Coronary artery (tissue), 2 donors: ENCODE data around the gene AATF.

Experiments used
- DNase-seq: peaks from one replicate; pipeline ENCODE4 v3.0.0-alpha.2; 2017; ENCODE audit warnings: low spot score
- H3K27ac ChIP-seq, 2 donors: fragments of 200-600 bp; sonication (generic); one replicate each; pipeline ENCODE4 v1.5.1; 2016 to 2019
- H3K4me3 ChIP-seq: fragments of 200-600 bp; sonication (generic); 2 replicates; pipeline ENCODE4 v1.5.1; 2016; ENCODE audit warnings: mild to moderate bottlenecking, moderate library complexity
- TF ChIP-seq, protein P1 (sequence below): fragments of 200-600 bp; sonication (generic); IDR thresholded peaks from one replicate; pipeline ENCODE4 v1.5.1; 2019; ENCODE audit warnings: antibody characterized with exemption

AATF gene

DNA sequence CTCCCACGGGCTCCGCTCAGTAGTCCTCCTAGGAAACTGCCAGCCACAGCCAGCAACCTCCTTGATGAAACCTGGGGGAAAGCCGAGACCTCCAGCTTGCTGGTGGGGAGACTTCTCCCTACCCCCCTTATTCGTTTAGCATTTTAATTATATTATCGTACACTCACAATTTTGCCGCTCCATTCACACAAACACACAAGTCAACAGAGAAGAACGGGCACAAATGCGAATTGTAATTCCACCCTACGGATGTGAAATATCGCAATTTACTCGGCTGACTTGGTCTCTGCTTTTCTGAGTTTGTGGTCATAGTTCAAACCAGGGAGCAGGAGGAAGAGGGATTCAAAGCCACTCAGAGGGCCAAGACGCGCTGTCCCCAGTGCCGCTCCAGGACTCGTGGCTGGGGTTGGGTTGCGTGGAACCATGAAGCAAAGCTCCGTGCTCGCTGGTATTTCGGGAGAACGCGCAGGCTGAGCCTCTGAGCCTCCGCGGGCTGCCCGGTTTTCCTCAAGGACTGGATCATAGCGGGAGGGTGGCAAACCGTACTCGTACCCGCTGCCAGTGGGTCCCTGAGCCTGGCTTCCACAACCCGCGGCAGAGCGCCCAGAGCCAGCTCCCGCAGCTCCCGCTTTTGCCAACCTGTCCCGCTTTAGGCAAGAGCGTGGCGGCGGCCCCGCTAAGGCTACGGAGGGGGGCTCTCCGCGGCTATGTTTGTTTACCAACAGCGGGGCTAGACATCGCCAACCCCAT is 9.5 kb upstream of the AATF start:
- Histone ChIP-seq H3K27ac (no peak overlapping the region), H3K4me3 (no peak overlapping the region)
- no peak for DNase-seq
- TF ChIP-seq, protein P1, sequence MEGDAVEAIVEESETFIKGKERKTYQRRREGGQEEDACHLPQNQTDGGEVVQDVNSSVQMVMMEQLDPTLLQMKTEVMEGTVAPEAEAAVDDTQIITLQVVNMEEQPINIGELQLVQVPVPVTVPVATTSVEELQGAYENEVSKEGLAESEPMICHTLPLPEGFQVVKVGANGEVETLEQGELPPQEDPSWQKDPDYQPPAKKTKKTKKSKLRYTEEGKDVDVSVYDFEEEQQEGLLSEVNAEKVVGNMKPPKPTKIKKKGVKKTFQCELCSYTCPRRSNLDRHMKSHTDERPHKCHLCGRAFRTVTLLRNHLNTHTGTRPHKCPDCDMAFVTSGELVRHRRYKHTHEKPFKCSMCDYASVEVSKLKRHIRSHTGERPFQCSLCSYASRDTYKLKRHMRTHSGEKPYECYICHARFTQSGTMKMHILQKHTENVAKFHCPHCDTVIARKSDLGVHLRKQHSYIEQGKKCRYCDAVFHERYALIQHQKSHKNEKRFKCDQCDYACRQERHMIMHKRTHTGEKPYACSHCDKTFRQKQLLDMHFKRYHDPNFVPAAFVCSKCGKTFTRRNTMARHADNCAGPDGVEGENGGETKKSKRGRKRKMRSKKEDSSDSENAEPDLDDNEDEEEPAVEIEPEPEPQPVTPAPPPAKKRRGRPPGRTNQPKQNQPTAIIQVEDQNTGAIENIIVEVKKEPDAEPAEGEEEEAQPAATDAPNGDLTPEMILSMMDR = no peak

DNA sequence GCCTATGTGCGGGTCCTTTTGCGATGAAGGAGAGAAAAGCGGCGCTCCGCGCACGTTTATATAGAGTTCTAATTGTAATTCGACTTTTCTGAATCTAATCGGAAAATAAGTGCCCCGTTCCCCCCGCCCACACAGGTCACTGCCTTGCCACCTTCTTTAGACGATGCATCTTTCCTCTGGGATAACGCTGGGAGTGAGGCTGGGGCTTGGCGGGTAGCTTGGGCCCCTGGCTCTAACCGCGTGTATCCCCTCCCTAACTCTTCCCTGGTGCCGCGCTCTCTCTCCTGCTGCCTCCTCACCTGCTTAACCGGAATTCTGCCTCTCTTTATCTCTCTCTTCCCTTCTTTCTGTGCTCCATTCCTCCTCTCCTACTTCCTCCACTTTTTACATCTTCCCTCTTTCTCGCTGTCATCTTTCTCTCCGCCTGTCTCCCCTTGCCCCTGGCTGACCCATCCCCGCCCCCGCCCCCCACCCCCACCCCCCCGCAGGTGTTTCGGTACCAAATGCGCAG is 8.9 kb upstream of the AATF start:
- no peak for DNase-seq
- no peak overlapping the region for H3K27ac ChIP-seq
- TF ChIP-seq, protein P1 = no peak

GRCh38 chr17:36940313-36941264 is 8.2 kb upstream of the AATF start:
- TF ChIP-seq, protein P1 = no peak
- no peak for DNase-seq
- no peak overlapping the region for H3K27ac ChIP-seq
- H3K4me3 ChIP-seq = no peak overlapping the region

More for the DNA sequence above, 8.9 kb upstream of the AATF start:
- no peak overlapping the region for H3K4me3 ChIP-seq

DNA sequence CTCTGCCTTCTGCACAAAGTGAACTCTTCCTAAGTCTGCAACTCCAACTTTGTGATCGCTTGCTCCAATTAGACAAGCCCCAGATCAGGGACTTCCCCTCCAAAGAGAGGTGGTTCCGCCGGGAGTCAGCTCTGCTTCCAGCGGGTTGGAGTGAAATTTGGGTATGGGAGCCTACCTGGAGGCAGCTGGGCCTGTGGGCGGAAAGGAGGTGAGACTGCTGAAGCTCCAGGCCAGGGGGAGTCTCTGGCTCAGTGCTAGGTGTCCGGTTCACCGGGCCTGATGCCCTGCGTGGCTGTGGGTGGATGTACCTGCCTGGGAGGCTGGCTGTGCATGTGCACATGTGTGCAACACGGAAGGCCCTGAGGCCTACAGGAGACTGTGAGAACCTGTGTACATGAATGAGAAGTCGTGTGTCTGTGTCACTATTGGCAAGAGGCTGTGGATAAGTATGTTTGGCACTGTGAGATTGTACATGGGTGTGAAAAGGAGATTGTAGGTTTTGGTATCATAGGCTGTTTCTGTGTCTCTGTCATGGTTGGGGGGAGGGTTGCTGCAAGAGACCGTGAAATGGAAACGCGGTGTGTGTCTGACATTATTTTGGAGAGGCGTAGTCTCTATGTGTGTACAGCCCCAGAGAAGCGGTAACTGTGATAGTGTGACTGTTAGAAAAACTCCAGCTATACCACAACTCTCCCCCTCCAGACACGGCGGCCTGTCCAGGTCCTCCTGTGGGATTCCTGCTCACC is 7.3 kb upstream of the AATF start:
- Histone ChIP-seq H3K27ac (no peak overlapping the region), H3K4me3 (peak overlapping the region; percentile 49)
- TF ChIP-seq, protein P1 = no peak
- no peak for DNase-seq

- peak overlapping the region; percentile 49 for H3K4me3 ChIP-seq
- DNase-seq = no peak
- H3K27ac ChIP-seq = no peak overlapping the region
- TF ChIP-seq, protein P1 = no peak
Measured at GRCh38 chr17:36942019-36942599, 6.6 kb upstream of the AATF start.

DNA sequence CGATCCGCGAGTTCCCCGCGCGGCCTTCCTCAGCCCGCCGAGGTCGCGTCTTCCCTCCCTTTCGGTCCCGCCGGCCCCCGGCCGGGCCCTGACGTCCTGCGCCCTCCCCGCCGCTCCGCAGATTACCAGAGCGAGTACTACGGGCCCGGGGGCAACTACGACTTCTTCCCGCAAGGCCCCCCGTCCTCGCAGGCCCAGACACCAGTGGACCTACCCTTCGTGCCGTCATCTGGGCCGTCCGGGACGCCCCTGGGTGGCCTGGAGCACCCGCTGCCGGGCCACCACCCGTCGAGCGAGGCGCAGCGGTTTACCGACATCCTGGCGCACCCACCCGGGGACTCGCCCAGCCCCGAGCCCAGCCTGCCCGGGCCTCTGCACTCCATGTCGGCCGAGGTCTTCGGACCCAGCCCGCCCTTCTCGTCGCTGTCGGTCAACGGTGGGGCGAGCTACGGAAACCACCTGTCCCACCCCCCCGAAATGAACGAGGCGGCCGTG is 6.1 kb upstream of the AATF start:
- H3K4me3 ChIP-seq = peak overlapping the region; percentile 49
- DNase-seq = no peak
- TF ChIP-seq, protein P1 = no peak

More for the DNA sequence above, 6.1 kb upstream of the AATF start:
- no peak overlapping the region for H3K27ac ChIP-seq
